Measurements from ENCODE around the gene COLEC12.

The COLEC12 gene

DNA sequence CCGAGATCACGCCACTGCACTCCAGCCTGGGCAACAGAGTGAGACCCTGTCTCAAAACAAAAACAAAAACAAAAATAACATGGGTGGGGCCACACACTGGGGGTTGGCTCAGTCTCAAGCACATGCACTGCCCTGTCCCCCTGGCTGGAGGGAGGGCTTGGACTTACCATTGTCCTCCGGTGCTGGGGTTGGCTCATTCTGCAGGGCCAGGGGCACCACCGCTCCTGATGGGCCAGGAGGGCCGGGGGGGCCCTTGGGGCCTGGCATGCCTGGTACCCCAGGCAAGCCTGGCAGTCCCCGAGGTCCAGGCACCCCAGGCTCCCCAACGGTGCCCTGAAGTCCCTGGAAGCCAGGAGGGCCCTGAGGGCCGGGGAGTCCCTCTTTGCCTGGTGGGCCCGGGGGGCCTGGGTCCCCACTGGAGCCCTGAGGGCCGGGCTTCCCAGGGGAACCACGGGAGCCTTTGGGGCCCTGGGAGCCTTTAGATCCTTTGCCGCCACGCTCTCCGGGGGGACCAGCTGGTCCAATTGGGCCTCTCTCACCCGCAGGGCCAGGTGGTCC, 165.8 kb downstream of the COLEC12 start:
- H3K36me3 Mint-ChIP-seq (ENCODE audit: low read depth): peaks cover 12% of the 10 kb centered on the region
- H3K4me1 Mint-ChIP-seq: peaks cover 25% of the 10 kb centered on the region
- H3K27me3 Mint-ChIP-seq (ENCODE audit: low read depth): peaks cover 3% of the 10 kb centered on the region
- no peak overlapping the region for H3K27ac Mint-ChIP-seq
- TF ChIP-seq, protein P1, sequence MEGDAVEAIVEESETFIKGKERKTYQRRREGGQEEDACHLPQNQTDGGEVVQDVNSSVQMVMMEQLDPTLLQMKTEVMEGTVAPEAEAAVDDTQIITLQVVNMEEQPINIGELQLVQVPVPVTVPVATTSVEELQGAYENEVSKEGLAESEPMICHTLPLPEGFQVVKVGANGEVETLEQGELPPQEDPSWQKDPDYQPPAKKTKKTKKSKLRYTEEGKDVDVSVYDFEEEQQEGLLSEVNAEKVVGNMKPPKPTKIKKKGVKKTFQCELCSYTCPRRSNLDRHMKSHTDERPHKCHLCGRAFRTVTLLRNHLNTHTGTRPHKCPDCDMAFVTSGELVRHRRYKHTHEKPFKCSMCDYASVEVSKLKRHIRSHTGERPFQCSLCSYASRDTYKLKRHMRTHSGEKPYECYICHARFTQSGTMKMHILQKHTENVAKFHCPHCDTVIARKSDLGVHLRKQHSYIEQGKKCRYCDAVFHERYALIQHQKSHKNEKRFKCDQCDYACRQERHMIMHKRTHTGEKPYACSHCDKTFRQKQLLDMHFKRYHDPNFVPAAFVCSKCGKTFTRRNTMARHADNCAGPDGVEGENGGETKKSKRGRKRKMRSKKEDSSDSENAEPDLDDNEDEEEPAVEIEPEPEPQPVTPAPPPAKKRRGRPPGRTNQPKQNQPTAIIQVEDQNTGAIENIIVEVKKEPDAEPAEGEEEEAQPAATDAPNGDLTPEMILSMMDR (IDR thresholded peaks at IDR 0.05; ENCODE audit: unreplicated experiment in 3 of 3): no peak
- H3K4me3 Mint-ChIP-seq: no peak overlapping the region
- no peaks in the 10 kb centered on the region for H3K9me3 Mint-ChIP-seq

DNA sequence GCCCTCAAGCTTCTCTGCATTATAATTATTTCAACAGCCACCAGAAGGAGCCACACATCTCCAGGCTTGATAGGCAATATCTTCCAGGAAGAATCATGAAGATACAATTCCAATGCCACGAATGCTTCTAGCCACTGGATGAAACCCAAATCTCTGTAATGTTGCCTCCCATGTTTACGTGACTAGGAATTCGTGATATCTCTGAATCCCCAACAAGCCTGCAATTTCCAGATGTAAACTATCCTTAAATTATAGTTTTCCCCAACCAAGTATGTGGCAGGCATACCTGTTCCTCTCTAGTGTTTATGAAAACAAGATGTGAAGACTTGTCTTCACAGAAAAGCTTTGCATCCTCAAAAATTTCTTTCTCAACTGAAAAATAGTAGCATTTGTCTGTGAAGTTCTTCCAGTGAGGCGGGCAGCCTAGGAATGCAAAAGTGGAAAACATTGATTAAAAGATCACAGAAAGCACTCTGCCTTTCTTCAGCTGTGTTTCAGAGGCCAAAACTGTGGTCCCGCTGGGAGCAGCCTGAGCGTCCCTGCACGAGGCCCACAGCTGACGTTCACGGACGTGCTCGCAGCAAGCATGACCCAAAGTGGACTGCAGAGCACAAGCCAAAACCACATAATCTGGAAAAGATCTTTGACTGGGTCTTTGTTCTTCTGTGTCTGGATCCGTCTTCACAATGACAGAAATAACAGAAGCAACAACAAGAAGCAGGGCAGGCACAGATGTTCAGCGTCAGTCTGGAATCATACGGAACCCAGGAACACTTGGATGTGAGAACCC, 167.6 kb downstream of the COLEC12 start:
- H3K27ac Mint-ChIP-seq: peak overlapping the region in 2 of 3 experiments; percentile 62 to 73
- H3K4me3 Mint-ChIP-seq: no peak overlapping the region
- peaks cover 6% of the 10 kb centered on the region for H3K27me3 Mint-ChIP-seq (ENCODE audit: low read depth)
- peaks cover 26% of the 10 kb centered on the region for H3K36me3 Mint-ChIP-seq (ENCODE audit: low read depth)
- H3K4me1 Mint-ChIP-seq: peaks cover 25% of the 10 kb centered on the region
- TF ChIP-seq, protein P1 (IDR thresholded peaks at IDR 0.05; ENCODE audit: unreplicated experiment in 3 of 3): no peak
- H3K9me3 Mint-ChIP-seq: no peaks in the 10 kb centered on the region

DNA sequence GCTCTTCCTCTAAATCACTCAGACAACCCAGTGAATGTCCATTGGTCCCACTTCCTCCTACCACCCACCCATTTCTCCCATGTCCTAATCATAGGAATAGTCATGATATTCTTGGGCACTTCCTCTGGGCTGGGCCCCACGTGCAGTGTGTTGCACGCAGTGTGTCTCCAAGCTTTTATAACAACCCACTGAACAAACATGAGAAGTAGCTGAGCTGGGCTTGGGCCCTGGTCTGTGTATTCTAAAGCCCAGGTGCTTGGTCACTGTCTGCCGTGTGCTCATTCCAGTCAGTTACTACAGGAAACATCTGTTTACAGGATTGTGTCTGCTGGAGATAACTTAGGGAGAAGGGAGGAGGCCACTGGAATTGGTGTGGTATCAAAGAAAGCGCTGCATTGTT, 168.5 kb downstream of the COLEC12 start:
- peaks cover 25% of the 10 kb centered on the region for H3K4me1 Mint-ChIP-seq
- TF ChIP-seq, protein P1 (IDR thresholded peaks at IDR 0.05; ENCODE audit: unreplicated experiment in 3 of 3): no peak
- peaks cover 6% of the 10 kb centered on the region for H3K27me3 Mint-ChIP-seq (ENCODE audit: low read depth)
- no peak overlapping the region for H3K4me3 Mint-ChIP-seq
- H3K9me3 Mint-ChIP-seq: no peaks in the 10 kb centered on the region
- peaks cover 28% of the 10 kb centered on the region for H3K36me3 Mint-ChIP-seq (ENCODE audit: low read depth)
- peak overlapping the region; percentile 47 to 73 (median 56) for H3K27ac Mint-ChIP-seq

DNA sequence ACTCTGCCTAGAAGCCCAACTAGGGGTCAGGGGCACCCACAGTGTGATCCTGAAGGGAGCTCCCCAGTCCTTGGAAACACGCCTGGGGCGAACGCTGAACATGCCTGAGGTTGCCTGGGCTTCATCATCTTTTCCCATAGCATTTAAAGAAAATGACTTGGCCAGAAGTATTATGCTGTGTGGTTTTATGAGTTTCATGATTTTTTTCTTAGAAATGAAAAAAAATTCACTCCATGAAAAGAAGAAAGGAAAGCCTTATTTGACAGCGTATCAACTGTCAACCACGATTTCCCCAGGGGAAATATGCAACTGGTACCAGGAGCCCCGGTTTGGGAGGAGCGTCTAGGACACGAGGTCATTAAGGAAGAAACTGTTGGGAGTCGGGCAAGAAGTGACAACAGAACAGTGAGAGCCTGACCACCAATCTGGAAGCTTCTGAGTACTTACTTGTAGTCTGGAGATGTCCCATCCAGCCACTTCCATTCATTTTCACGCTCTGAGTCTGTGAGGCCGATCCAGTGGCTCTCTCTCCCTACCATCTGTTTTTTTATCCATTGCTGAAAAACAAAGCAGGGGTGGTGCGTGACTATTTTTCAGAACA, 169.2 kb downstream of the COLEC12 start:
- TF ChIP-seq, protein P1 (IDR thresholded peaks at IDR 0.05; ENCODE audit: unreplicated experiment in 3 of 3): no peak
- peaks cover 6% of the 10 kb centered on the region for H3K27me3 Mint-ChIP-seq (ENCODE audit: low read depth)
- H3K36me3 Mint-ChIP-seq (ENCODE audit: low read depth): peaks cover 28% of the 10 kb centered on the region
- peak overlapping the region in 2 of 3 experiments; percentile 47 to 73 for H3K27ac Mint-ChIP-seq
- H3K4me3 Mint-ChIP-seq: no peak overlapping the region
- no peaks in the 10 kb centered on the region for H3K9me3 Mint-ChIP-seq
- peaks cover 25% of the 10 kb centered on the region for H3K4me1 Mint-ChIP-seq

DNA sequence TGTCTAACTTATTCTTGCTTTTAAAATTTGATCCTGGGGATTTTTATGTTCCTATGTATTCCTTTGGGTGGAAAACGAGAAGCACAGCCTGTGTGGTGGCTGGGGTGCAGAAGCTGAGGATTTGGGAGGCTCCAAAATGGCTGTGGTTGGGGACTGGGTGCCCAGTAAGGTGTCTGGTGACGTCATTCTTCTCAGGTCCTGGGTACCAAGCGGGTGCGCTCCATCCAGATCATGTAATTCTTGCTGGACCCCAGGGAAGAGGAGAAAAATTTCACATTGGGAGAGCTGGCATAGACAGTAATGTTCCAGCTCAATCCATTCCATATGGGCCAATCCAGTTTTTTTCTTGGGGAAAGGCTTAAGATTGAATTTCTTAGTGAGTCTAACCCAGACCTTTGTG, 171.6 kb downstream of the COLEC12 start:
- no peaks in the 10 kb centered on the region for H3K9me3 Mint-ChIP-seq
- TF ChIP-seq, protein P1 (IDR thresholded peaks at IDR 0.05; ENCODE audit: unreplicated experiment in 3 of 3): no peak
- H3K36me3 Mint-ChIP-seq (ENCODE audit: low read depth): peaks cover 22% of the 10 kb centered on the region
- H3K27ac Mint-ChIP-seq: no peak overlapping the region
- H3K27me3 Mint-ChIP-seq (ENCODE audit: low read depth): peaks cover 6% of the 10 kb centered on the region
- peaks cover 25% of the 10 kb centered on the region for H3K4me1 Mint-ChIP-seq
- H3K4me3 Mint-ChIP-seq: no peak overlapping the region

All from nephron (organoid).